Hypothalamus (tissue), 51 donors: ENCODE measurements around the gene EPHA2.

ENCODE experiments used
- DNase-seq, 51 donors: peaks; one replicate each; lab custom pipeline; 2025; lab: John Stamatoyannopoulos, UW

Gene EPHA2

DNA sequence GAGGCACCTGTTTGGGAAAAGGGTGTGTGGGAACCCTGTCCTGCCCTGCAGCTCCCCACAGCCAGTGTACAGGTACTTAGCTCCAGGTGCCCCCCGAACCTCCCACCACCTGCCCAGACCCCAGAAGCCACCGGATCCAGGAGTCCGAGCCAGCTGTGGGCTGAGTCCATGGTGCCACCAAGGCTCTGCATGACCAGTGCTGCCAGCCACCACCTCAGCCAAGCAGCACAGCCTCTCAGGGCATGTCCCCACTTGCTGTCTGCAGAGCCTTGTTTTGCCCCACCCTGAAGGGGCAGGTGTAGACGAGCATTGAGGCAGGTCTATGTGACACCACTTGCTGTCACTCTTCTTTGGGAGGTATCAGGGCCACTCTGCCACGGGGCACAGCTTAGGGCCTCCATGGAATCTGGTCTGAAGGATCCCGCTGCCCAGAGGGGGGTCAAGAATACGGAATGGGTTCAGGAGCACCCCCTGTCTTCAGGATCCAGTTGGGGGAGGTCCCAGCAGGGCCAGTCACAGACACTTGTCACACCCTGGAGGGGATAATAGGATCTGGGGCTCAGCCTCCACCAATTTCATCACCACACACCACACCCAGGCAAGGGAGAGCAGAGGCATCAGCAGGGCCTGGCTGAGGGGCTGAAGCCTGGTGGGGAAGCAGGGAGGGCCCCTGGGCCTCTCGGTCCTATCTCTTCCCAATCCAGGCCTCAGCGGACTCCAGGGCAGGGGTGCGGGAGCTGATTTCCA, 28.9 kb upstream of the EPHA2 start:
- no peak for DNase-seq

- no peak for DNase-seq
Observed at GRCh38 chr1:16183765-16184556, 28.1 kb upstream of the EPHA2 start.

GRCh38 chr1:16183179-16183578, 27.3 kb upstream of the EPHA2 start:
- no peak for DNase-seq

GRCh38 chr1:16181887-16182719, 26.2 kb upstream of the EPHA2 start:
- peak in 1 of 51 donors; percentile 32 for DNase-seq

DNA sequence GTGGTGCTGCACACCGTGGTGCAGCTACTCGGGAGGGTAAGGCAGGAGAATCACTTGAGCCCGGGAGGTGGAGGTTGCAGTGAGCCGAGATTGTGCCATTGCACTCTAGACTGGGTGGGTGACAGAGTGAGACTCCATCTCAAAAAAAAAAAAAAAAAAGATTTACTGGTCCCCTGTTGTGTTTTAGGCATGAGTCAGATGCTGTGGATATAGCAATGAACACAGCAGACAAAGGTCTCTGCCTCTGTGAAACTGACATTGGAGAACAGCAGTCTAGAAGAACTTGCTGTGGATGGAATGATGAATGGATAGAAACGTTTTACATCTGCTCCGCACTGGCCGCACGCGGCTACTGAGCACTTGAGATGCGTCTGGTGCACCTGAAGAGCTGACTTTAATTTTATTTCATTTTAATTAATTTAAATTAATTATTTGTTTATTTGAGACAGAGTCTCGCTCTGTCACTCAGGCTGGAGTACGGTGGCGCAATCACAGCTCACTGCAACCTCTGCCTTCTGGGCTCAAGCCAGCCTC, 24.5 kb upstream of the EPHA2 start:
- no peak for DNase-seq

DNA sequence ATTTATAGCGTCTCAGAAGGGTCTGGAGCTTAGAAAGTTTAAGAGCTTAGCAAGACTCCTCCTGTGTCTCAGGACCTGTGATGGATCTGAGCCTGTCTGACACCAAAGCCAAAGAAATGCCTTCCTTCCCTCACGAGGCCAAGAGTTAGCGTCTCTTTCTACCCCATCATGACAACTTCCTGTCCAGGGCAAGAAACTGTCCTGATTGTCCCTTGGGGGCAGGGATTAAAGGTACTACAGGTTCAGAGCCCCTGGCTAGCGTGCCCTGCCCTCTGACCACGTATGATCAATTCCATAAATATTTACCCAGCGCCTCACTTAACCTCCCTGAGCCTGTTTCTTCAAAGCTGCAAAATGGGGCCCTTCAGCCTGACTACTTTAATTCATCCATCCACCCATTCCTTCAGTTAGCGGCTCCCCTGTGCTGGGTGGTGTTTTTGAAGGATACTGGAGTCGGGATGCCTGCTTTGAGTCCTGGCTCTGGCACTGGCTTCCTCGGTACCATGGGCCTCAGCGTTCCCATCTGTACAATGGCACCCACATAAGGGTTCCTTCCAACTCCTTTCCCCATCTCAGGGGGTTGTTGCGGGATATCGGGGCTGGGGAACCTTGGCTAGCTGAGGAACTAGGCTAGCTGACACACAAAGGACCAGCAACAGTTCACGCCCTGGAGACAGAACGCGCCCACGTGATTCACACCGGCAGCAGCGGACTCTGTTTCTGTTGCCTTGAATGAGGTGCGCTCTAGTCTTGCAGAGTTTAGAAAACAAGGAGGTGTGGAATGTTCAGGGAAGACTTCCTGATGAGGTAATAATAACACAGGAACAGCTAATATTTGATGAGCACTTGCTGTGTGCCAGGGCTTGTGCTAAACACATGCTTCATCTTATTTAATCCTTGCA, 23.0 kb upstream of the EPHA2 start:
- no peak for DNase-seq

DNA sequence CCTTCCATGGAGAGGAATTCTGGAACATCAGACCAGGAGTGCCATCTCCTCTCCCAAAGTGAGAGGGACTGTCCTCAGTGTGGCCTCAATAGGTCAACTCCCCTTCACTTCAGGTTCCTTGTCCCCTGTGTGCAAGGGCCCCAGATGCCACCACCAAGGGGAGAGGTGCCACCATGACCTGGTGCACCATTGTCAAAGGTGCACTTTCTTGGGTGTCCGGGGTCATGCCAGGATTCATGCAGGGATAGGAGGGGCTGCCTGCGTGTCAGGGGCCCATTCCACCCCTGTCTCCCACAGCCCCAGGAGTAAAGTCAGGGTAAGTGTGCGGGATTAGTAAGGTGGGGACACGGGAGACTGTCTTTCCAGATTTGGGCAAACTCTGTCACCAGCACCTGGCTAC, 21.4 kb upstream of the EPHA2 start:
- no peak for DNase-seq

DNA sequence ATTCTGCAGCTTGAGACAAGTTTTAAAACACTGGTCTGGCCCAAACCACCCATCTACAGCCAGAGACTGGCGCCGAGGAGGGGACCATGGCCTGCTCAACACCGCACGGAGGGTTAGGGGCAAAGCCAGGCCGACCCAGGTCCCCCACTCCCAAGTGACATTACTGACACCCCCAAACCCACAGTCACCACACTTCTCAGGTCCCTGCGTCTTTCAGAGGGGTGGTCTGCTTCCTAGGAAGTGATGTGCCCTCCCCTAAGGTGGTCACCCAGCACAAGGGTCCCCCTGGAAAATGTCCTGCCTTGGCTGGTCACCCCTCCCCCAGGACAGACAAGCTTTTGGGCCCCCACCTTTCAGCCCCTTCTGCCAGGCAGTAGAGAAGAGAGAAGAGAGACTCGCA, 20.8 kb upstream of the EPHA2 start:
- DNase-seq, result no peak

- DNase-seq, result peak in 45 of 51 donors; percentile 11 to 79 (median 57)
Observed at GRCh38 chr1:16175610-16176553, 20.0 kb upstream of the EPHA2 start.

GRCh38 chr1:16174886-16175598, 19.2 kb upstream of the EPHA2 start:
- DNase-seq, result peak in 28 of 51 donors; percentile 8 to 75 (median 36)

DNA sequence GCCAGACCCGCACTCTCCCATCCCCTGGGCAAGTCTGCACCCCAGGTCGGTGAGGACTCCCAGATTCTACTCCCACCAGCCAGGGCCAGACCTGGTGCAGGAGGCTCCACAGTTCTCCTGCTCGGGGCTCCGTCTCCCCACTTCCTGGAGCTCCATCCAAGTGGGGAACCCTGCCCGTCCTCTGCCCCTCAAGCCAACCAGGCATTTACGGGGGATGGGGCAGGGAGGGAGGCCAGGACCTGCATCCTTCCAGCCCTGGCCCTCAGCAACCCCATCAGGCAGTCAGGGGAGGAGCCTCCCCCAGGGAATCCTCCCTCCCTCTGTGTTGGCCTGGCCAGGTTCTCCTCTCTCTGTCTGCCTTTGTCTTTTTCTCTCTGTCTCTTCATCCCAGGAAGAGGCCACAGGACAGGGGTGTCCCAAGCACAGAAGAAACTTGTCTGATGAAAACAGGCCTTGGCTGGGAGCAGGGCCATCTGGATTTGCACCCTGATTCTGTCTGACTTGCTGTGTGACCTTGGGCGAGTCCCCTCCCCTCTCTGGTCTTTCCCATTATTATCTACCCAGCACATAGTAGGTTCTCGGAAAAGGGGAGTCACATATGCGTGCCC, 18.5 kb upstream of the EPHA2 start:
- DNase-seq, result no peak

- peak in 2 of 51 donors; percentile 10 to 15 for DNase-seq
Observed at GRCh38 chr1:16173447-16174260, 17.8 kb upstream of the EPHA2 start.

- DNase-seq, result no peak
Observed at GRCh38 chr1:16172964-16173446, 17.1 kb upstream of the EPHA2 start.

GRCh38 chr1:16172218-16172830, 16.5 kb upstream of the EPHA2 start:
- no peak for DNase-seq

- no peak for DNase-seq
Observed at GRCh38 chr1:16171314-16172151, 15.7 kb upstream of the EPHA2 start.
